Naive thymus-derived CD4-positive, alpha-beta T cell (primary cell): ENCODE measurements around the gene ME2. TPM values are rescaled to one million over a fixed set of nuclear protein-coding genes. Genes with fewer than 3 reads are reported as not detected.

Source experiments
- ATAC-seq: fragments of 150-1000 bp; cut with Tn5 transposase; 2 replicates; pipeline ENCODE4 v1.10.0; 2021; ENCODE audit warnings: mild to moderate bottlenecking, moderate library complexity
- CTCF ChIA-PET: fragments of 350-600 bp; sonication (Branson Sonifier 250); formaldehyde crosslinking; loops from one replicate; lab custom pipeline; 2021; ENCODE audit warnings: antibody characterized with exemption; lab: Charles Lee
- POLR2A ChIA-PET: fragments of 350-600 bp; sonication (Branson Sonifier 250); formaldehyde crosslinking; loops from one replicate; lab custom pipeline; 2021; ENCODE audit warnings: antibody characterized with exemption, inconsistent platforms; lab: Charles Lee
- DNase-seq, 9 donors: peaks; one replicate each; pipeline versions ENCODE4 v3.0.0 to v3.0.0-alpha.2; 2020 to 2022; ENCODE audit warnings: mixed read lengths in 1 of 9
- H3K27ac ChIP-seq: one replicate; pipeline ENCODE4 v1.7.0; 2013; ENCODE audit warnings: mild to moderate bottlenecking, low read depth, low read length, moderate library complexity
- H3K27me3 ChIP-seq, 2 donors: one replicate each; pipeline ENCODE4 v1.7.0; 2013; ENCODE audit warnings: low read length in 2 of 2, mild to moderate bottlenecking in 2 of 2, moderate library complexity in 2 of 2; ENCODE audit not compliant: control insufficient read depth in 2 of 2, insufficient read depth in 2 of 2
- H3K36me3 ChIP-seq, 3 experiments: 1 replicate in 2 of 3; 2 replicates in 1 of 3; pipeline ENCODE4 v1.7.0; 2013; ENCODE audit warnings: low read length in 3 of 3, mild to moderate bottlenecking in 3 of 3, moderate library complexity in 1 of 3; ENCODE audit not compliant: insufficient read depth in 3 of 3, control insufficient read depth in 2 of 3
- H3K4me1 ChIP-seq, 2 donors: one replicate each; pipeline ENCODE4 v1.7.0; 2013; ENCODE audit warnings: low read length in 2 of 2, mild to moderate bottlenecking in 2 of 2, moderate library complexity in 1 of 2; ENCODE audit not compliant: control insufficient read depth in 2 of 2, insufficient read depth in 2 of 2
- H3K4me3 ChIP-seq: 2 replicates; pipeline ENCODE4 v1.7.0; 2013; ENCODE audit warnings: mild to moderate bottlenecking, low read length
- H3K9me3 ChIP-seq, 3 experiments: 1 replicate in 2 of 3; 2 replicates in 1 of 3; pipeline ENCODE4 v1.7.0; 2013; ENCODE audit warnings: low read length in 3 of 3; ENCODE audit not compliant: control insufficient read depth in 2 of 3
- H3K27ac Mint-ChIP-seq, 9 donors: one replicate each; pipeline ENCODE4 v1.8.0; 2020 to 2022; ENCODE audit warnings: mixed read lengths in 9 of 9, mild to moderate bottlenecking in 8 of 9, moderate library complexity in 5 of 9, inconsistent platforms in 2 of 9
- H3K27me3 Mint-ChIP-seq, 5 donors: one replicate each; pipeline ENCODE4 v1.8.0; 2021 to 2022; ENCODE audit warnings: mixed read lengths in 5 of 5, mild to moderate bottlenecking in 1 of 5
- H3K36me3 Mint-ChIP-seq, 5 donors: one replicate each; pipeline ENCODE4 v1.8.0; 2020 to 2022; ENCODE audit warnings: mixed read lengths in 5 of 5, mild to moderate bottlenecking in 3 of 5, inconsistent platforms in 1 of 5
- H3K4me1 Mint-ChIP-seq, 7 donors: one replicate each; pipeline ENCODE4 v1.8.0; 2020 to 2022; ENCODE audit warnings: mixed read lengths in 7 of 7, mild to moderate bottlenecking in 3 of 7, inconsistent platforms in 1 of 7
- H3K4me3 Mint-ChIP-seq, 10 donors: one replicate each; pipeline ENCODE4 v1.8.0; 2020 to 2022; ENCODE audit warnings: mild to moderate bottlenecking in 10 of 10, mixed read lengths in 10 of 10, moderate library complexity in 6 of 10, inconsistent platforms in 2 of 10
- H3K9me3 Mint-ChIP-seq, 11 donors: one replicate each; pipeline ENCODE4 v1.8.0; 2020 to 2022; ENCODE audit warnings: mixed read lengths in 11 of 11, mild to moderate bottlenecking in 4 of 11, inconsistent platforms in 1 of 11, moderate library complexity in 1 of 11
- intact Hi-C, 2 donors: fragments of 100-400 bp; cut with micrococcal nuclease; formaldehyde crosslinking; loops; one replicate each; pipeline ENCODE4 v1.15.1; 2023
- polyA plus RNA-seq, 2 donors: library from polyadenylated mRNA; unstranded; fragments of 300-500 nt; fragmentation: Illumina TruSeq; gene quantifications; one replicate each; pipeline ENCODE4 v1.2.3, GENCODE V29; 2021
- total RNA-seq, 6 experiments: library from RNA in 5 of 6; stranded (reverse) in 5 of 6; gene quantifications; 1 replicate in 5 of 6; 2 replicates in 1 of 6; pipeline ENCODE4 v1.2.3 and lab custom pipeline; 2021 to 2026

Gene ME2
- total and polyA plus RNA-seq, 7 experiments from 2014 or later: 29.4 to 84.7 (median 43.7) TPM

DNA sequence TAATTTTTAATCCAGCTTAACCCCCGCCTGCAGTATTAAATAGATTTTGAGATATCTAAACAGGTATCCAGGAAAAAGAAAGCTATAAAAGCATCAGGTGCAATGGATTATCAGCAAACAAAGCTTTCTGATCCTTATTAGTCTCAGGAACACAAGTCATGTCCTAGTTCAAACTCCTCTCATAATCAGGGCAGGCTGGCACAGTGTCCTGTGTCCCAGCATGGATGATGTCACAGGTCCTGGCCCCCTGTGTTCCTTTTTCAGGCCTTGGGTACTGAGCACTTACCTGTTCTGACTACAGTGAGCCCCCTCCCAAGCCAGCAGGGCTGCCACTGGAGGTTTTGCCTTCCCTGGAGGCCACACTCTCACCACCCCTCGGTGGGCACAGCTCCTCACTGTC, 39.6 kb upstream of the ME2 start:
- Mint-ChIP-seq H3K27me3 (peaks cover 0 to 12% (median 0%) of the 10 kb centered on the region in 5 donors), H3K36me3 (no peaks in the 10 kb centered on the region)
- CTCF ChIA-PET: interaction anchor here (0.5 kb wide), 1 partner anchor 1099 kb away, joined by 3 read pairs; no protein-coding TSS in a partner anchor

DNA sequence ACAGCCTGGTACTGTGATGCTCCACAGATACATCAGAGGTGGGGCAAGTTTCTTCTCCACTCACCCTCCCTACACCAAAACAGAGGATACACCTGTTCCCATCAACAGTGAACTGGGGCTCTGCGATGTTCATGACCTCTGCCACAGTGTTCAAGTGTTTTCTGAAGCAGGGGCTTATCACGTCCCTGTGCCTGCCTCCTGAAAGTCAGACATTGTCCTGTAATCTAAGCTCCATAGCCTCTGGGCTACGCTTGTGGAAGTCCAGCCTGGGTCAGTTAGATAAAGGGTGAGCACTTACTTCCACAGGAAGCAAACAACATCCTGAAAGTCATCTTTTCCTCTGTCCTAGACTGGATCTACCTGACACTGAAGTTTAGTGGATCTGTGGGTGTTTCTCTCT, 38.9 kb upstream of the ME2 start:
- H3K9me3 Mint-ChIP-seq: no peaks in the 10 kb centered on the region
- Histone ChIP-seq H3K27ac (no peak overlapping the region), H3K4me3 (no peak overlapping the region), H3K4me1 (no peaks in the 10 kb centered on the region), H3K9me3 (no peaks in the 10 kb centered on the region), H3K36me3 (no peaks in the 10 kb centered on the region), H3K27me3 (peaks cover 0 to 3% of the 10 kb centered on the region in 2 donors)
- H3K27ac Mint-ChIP-seq: peak overlapping the region in 1 of 9 donors; percentile 36
- H3K27me3 Mint-ChIP-seq: peaks cover 0 to 13% (median 0%) of the 10 kb centered on the region in 5 donors
- CTCF ChIA-PET: interaction anchor here (0.5 kb wide), 1 partner anchor 1100 kb away, joined by 3 read pairs; no protein-coding TSS in a partner anchor
- ATAC-seq (no peak), DNase-seq (no peak)
- POLR2A ChIA-PET: no interaction called here
- intact Hi-C loops: no loop called here
- H3K4me3 Mint-ChIP-seq: no peak overlapping the region
- H3K4me1 Mint-ChIP-seq: peaks cover 0 to 5% (median 0%) of the 10 kb centered on the region in 7 donors
- H3K36me3 Mint-ChIP-seq: no peaks in the 10 kb centered on the region

More for the DNA sequence above, 39.6 kb upstream of the ME2 start:
- DNase-seq: no peak
- H3K4me3 ChIP-seq: no peak overlapping the region
- POLR2A ChIA-PET: no interaction called here
- ATAC-seq: no peak
- peaks cover 0 to 3% of the 10 kb centered on the region in 2 donors for H3K27me3 ChIP-seq
- H3K4me1 ChIP-seq: no peaks in the 10 kb centered on the region
- Mint-ChIP-seq H3K9me3 (no peaks in the 10 kb centered on the region), H3K27ac (no peak overlapping the region), H3K4me3 (no peak overlapping the region), H3K4me1 (peaks cover 0 to 5% (median 0%) of the 10 kb centered on the region in 7 donors)
- H3K27ac ChIP-seq: no peak overlapping the region
- intact Hi-C loops: no loop called here
- no peaks in the 10 kb centered on the region for H3K9me3 ChIP-seq
- H3K36me3 ChIP-seq: no peaks in the 10 kb centered on the region

DNA sequence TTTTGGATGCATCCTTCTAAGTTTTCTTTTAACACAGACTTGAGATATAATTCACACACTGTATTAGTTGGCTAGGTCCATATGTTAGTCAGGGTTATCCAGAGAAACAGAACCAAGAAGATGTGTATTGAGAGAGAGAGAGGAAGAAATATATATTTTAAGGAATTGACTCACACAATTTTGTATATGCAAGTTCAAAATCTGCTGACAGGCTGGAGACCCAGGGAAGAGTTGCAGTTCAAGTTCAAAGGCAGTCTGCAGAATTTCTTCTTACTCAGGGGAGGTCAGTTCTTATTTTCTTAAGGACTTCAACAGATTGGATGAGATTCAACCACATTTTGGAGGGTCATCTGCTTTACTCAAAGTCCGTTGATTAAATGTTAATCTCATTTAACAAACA, 36.1 kb upstream of the ME2 start:
- no peaks in the 10 kb centered on the region for H3K9me3 Mint-ChIP-seq
- Histone ChIP-seq H3K4me1 (no peaks in the 10 kb centered on the region), H3K27ac (no peak overlapping the region), H3K9me3 (no peaks in the 10 kb centered on the region), H3K36me3 (no peaks in the 10 kb centered on the region), H3K27me3 (no peaks in the 10 kb centered on the region), H3K4me3 (no peak overlapping the region)
- H3K4me3 Mint-ChIP-seq: no peak overlapping the region
- ChIA-PET CTCF (no interaction called here), POLR2A (no interaction called here)
- ATAC-seq (no peak), DNase-seq (no peak)
- H3K4me1 Mint-ChIP-seq: peaks cover 0 to 2% (median 0%) of the 10 kb centered on the region in 7 donors
- H3K36me3 Mint-ChIP-seq: no peaks in the 10 kb centered on the region
- intact Hi-C loops: no loop called here
- H3K27me3 Mint-ChIP-seq: peaks cover 0 to 8% (median 3%) of the 10 kb centered on the region in 5 donors
- no peak overlapping the region for H3K27ac Mint-ChIP-seq

DNA sequence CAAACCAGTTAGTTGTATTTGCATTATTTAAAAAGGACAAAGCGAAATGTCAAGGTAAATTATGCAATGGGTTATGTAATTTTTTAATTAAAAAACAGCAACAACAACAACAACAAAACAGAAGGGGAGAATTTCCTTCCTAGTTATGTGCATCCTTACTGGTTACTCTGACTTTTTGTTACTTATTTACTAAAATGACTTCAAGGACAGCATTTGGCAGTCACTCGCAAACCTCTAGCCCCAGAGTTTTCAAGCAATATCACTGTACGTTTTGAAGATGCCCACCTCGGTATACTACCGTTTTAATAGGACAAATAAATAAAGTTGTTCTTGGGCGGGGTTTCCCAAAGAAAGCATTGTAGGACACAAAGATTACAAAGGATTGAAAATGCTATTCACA, 34.4 kb upstream of the ME2 start:
- intact Hi-C loops: no loop called here
- Mint-ChIP-seq H3K4me3 (no peak overlapping the region), H3K27me3 (peaks cover 0 to 9% (median 3%) of the 10 kb centered on the region in 5 donors), H3K36me3 (no peaks in the 10 kb centered on the region), H3K27ac (no peak overlapping the region), H3K9me3 (no peaks in the 10 kb centered on the region), H3K4me1 (peaks cover 0 to 4% (median 0%) of the 10 kb centered on the region in 7 donors)
- DNase-seq: no peak
- no peak overlapping the region for H3K27ac ChIP-seq
- H3K4me1 ChIP-seq: no peaks in the 10 kb centered on the region
- CTCF ChIA-PET: no interaction called here
- POLR2A ChIA-PET: no interaction called here
- H3K9me3 ChIP-seq: no peaks in the 10 kb centered on the region
- no peak overlapping the region for H3K4me3 ChIP-seq
- no peak for ATAC-seq
- H3K36me3 ChIP-seq: no peaks in the 10 kb centered on the region
- H3K27me3 ChIP-seq: no peaks in the 10 kb centered on the region

DNA sequence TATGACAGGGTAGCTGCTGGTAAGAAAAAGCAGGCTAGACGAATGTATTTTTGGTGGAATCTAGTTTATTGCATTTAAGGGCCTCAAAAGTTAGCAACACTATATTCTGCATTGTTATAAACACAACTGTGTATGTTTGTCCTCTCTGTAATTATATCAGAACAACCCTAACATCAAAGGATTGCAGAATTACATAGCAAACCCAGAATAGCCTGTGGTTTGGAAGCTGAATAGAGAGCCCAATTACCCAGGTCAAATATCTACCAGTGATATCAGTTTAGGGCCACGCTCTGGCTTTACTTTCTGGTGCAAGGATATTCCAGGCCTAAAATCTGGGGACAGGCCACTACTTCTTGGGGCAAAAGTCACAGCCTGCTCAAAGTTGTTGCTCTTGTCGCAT, 34.0 kb upstream of the ME2 start:
- H3K27ac Mint-ChIP-seq: no peak overlapping the region
- H3K4me3 Mint-ChIP-seq: no peak overlapping the region
- Histone ChIP-seq H3K27me3 (no peaks in the 10 kb centered on the region), H3K36me3 (no peaks in the 10 kb centered on the region), H3K4me1 (no peaks in the 10 kb centered on the region), H3K4me3 (no peak overlapping the region), H3K9me3 (no peaks in the 10 kb centered on the region), H3K27ac (no peak overlapping the region)
- no peak for ATAC-seq
- peaks cover 0 to 10% (median 3%) of the 10 kb centered on the region in 5 donors for H3K27me3 Mint-ChIP-seq
- no peaks in the 10 kb centered on the region for H3K9me3 Mint-ChIP-seq
- H3K4me1 Mint-ChIP-seq: peaks cover 0 to 5% (median 0%) of the 10 kb centered on the region in 7 donors
- H3K36me3 Mint-ChIP-seq: no peaks in the 10 kb centered on the region
- ChIA-PET CTCF (no interaction called here), POLR2A (no interaction called here)
- intact Hi-C loops: no loop called here
- no peak for DNase-seq

DNA sequence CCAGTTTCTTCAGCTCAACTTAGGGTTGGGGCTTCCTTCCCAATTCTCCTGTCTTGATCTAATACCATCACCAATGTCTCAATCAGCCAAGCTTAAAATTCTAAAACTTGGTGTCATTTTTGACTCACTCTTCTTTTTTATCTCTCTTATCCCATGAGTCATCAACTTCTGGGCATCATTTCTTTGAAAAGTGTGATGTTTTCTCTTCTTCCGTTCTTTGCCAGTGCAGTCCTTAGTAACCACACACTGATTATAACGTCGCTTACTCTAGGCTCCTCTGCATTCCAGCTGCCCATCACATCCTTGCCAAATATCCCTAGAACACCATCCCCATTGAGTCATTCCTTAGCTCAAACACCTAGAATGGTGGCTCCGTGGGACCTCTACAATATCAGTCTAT, 31.7 kb upstream of the ME2 start:
- Mint-ChIP-seq H3K27me3 (peaks cover 0 to 10% (median 3%) of the 10 kb centered on the region in 5 donors), H3K9me3 (no peaks in the 10 kb centered on the region), H3K4me3 (no peak overlapping the region), H3K36me3 (no peaks in the 10 kb centered on the region), H3K4me1 (peaks cover 0 to 5% (median 0%) of the 10 kb centered on the region in 7 donors), H3K27ac (no peak overlapping the region)
- no peak for DNase-seq
- no peak for ATAC-seq
- POLR2A ChIA-PET: no interaction called here
- H3K4me1 ChIP-seq: no peaks in the 10 kb centered on the region
- intact Hi-C loops: no loop called here
- H3K36me3 ChIP-seq: no peaks in the 10 kb centered on the region
- H3K4me3 ChIP-seq: no peak overlapping the region
- no peak overlapping the region for H3K27ac ChIP-seq
- no peaks in the 10 kb centered on the region for H3K27me3 ChIP-seq
- CTCF ChIA-PET: no interaction called here
- no peaks in the 10 kb centered on the region for H3K9me3 ChIP-seq

DNA sequence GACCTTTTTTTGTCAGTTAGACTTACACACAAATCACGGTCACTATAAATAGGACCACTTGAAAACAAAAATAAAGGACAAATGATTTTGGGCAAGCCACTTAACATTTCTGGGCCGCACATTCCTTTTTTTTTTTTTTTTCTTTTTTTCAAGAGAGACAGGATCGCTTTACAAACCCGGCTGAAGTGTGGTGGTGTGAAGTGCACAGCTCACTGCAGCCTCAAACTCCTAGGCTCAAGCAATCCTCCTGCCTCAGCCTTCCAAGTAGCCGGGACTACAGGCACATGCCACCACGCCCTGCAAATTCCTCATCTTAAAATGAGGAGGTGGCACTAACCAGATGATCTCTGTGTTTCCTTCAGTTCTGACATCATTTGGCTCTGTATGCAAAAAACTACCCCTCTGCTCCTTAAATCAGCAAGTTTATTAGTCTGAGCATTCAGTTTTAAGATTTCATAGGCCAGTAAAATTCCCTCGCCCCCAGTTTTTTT, 30.8 kb upstream of the ME2 start:
- DNase-seq (no peak), ATAC-seq (no peak)
- peaks cover 0 to 6% (median 5%) of the 10 kb centered on the region in 5 donors for H3K36me3 Mint-ChIP-seq
- H3K27ac Mint-ChIP-seq: no peak overlapping the region
- intact Hi-C loops: no loop called here
- no peak overlapping the region for H3K27ac ChIP-seq
- H3K4me3 ChIP-seq: no peak overlapping the region
- peaks cover 0 to 11% (median 6%) of the 10 kb centered on the region in 5 donors for H3K27me3 Mint-ChIP-seq
- CTCF ChIA-PET: no interaction called here
- peaks cover 0 to 7% (median 0%) of the 10 kb centered on the region in 7 donors for H3K4me1 Mint-ChIP-seq
- H3K27me3 ChIP-seq: no peaks in the 10 kb centered on the region
- H3K9me3 Mint-ChIP-seq: peaks cover 0 to 5% (median 0%) of the 10 kb centered on the region in 11 donors
- no peaks in the 10 kb centered on the region for H3K4me1 ChIP-seq
- POLR2A ChIA-PET: interaction anchor here (0.6 kb wide), 2 partner anchors 28 to 66 kb away, joined by 3 to 5 read pairs; partner anchors contain the start of gene MRO
- H3K36me3 ChIP-seq: no peaks in the 10 kb centered on the region
- H3K9me3 ChIP-seq: no peaks in the 10 kb centered on the region
- H3K4me3 Mint-ChIP-seq: no peak overlapping the region
